ENCODE results near the gene MAOA.

The MAOA gene

GRCh38 chrX:43750248-43750676, 94.2 kb downstream of the MAOA start:
- Histone ChIP-seq H3K27ac (ENCODE audit: low read depth, low read length) (no peak overlapping the region), H3K27me3 (ENCODE audit: low read length) (no peaks in the 10 kb centered on the region), H3K4me3 (ENCODE audit: insufficient read depth, low read length, poor library complexity, severe bottlenecking) (no peak overlapping the region), H3K9ac (ENCODE audit: low read length) (no peak overlapping the region), H2AFZ (ENCODE audit: low read depth, low read length, severe bottlenecking) (no peak overlapping the region), H3K36me3 (ENCODE audit: low read length) (no peaks in the 10 kb centered on the region), H3K4me2 (ENCODE audit: low read depth, low read length, poor library complexity, severe bottlenecking) (no peak overlapping the region), H3K79me2 (ENCODE audit: insufficient read depth, low read length) (no peaks in the 10 kb centered on the region), H4K20me1 (ENCODE audit: low read depth, low read length) (no peaks in the 10 kb centered on the region), H3K9me2 (replicated peaks; ENCODE audit: insufficient read depth, low read length) (no peaks in the 10 kb centered on the region), H3F3A (ENCODE audit: insufficient read depth) (no peaks in the 10 kb centered on the region), H3K9me3 (ENCODE audit: insufficient read depth, low read length) (no peaks in the 10 kb centered on the region)
- TF ChIP-seq CTCF (IDR thresholded peaks at IDR 0.05; ENCODE audit: insufficient read depth, low read length, poor library complexity, severe bottlenecking) (peak; percentile 18), EZH2phosphoT487 (conservative IDR thresholded peaks at IDR 0.05; ENCODE audit: low read length) (no peak)

GRCh38 chrX:43753637-43754036, 97.5 kb downstream of the MAOA start:
- Histone ChIP-seq H3F3A (ENCODE audit: insufficient read depth) (no peaks in the 10 kb centered on the region), H3K4me3 (ENCODE audit: insufficient read depth, low read length, poor library complexity, severe bottlenecking) (no peak overlapping the region), H3K36me3 (ENCODE audit: low read length) (no peaks in the 10 kb centered on the region), H3K9ac (ENCODE audit: low read length) (no peak overlapping the region), H3K27ac (ENCODE audit: low read depth, low read length) (no peak overlapping the region), H3K4me2 (ENCODE audit: low read depth, low read length, poor library complexity, severe bottlenecking) (no peak overlapping the region), H4K20me1 (ENCODE audit: low read depth, low read length) (no peaks in the 10 kb centered on the region), H3K9me3 (ENCODE audit: insufficient read depth, low read length) (no peaks in the 10 kb centered on the region), H3K27me3 (ENCODE audit: low read length) (no peaks in the 10 kb centered on the region), H3K9me2 (replicated peaks; ENCODE audit: insufficient read depth, low read length) (no peaks in the 10 kb centered on the region), H2AFZ (ENCODE audit: low read depth, low read length, severe bottlenecking) (no peak overlapping the region), H3K79me2 (ENCODE audit: insufficient read depth, low read length) (no peaks in the 10 kb centered on the region)
- no peak for TF ChIP-seq CTCF (IDR thresholded peaks at IDR 0.05; ENCODE audit: insufficient read depth, low read length, poor library complexity, severe bottlenecking)
- TF ChIP-seq EZH2phosphoT487 (conservative IDR thresholded peaks at IDR 0.05; ENCODE audit: low read length), result no peak

- no peak overlapping the region for H3K4me2 ChIP-seq (ENCODE audit: low read depth, low read length, poor library complexity, severe bottlenecking)
- no peak overlapping the region for H2AFZ ChIP-seq (ENCODE audit: low read depth, low read length, severe bottlenecking)
- H3K27me3 ChIP-seq (ENCODE audit: low read length), result no peaks in the 10 kb centered on the region
- no peaks in the 10 kb centered on the region for H3K9me3 ChIP-seq (ENCODE audit: insufficient read depth, low read length)
- no peaks in the 10 kb centered on the region for H3K79me2 ChIP-seq (ENCODE audit: insufficient read depth, low read length)
- no peaks in the 10 kb centered on the region for H3K36me3 ChIP-seq (ENCODE audit: low read length)
- H4K20me1 ChIP-seq (ENCODE audit: low read depth, low read length), result no peaks in the 10 kb centered on the region
- H3K9me2 ChIP-seq (replicated peaks; ENCODE audit: insufficient read depth, low read length), result no peaks in the 10 kb centered on the region
- TF ChIP-seq EZH2phosphoT487 (conservative IDR thresholded peaks at IDR 0.05; ENCODE audit: low read length), result no peak
- TF ChIP-seq CTCF (IDR thresholded peaks at IDR 0.05; ENCODE audit: insufficient read depth, low read length, poor library complexity, severe bottlenecking), result no peak
- H3F3A ChIP-seq (ENCODE audit: insufficient read depth), result no peaks in the 10 kb centered on the region
- H3K9ac ChIP-seq (ENCODE audit: low read length), result no peak overlapping the region
- H3K4me3 ChIP-seq (ENCODE audit: insufficient read depth, low read length, poor library complexity, severe bottlenecking), result no peak overlapping the region
- no peak overlapping the region for H3K27ac ChIP-seq (ENCODE audit: low read depth, low read length)
These were observed 100.0 kb downstream of the MAOA start for GRCh38 chrX:43756076-43756475.
